Stimulated activated CD4-positive, alpha-beta T cell treated with anti-CD3 and anti-CD28 coated beads, Interleukin-1b, Interleukin-23, amount 100 ng/mL, for 4 hours (primary cell): ENCODE data around the gene ORMDL3.

Experiments used
- DNase-seq, 2 donors: peaks; one replicate each; pipeline ENCODE4 v3.0.0-alpha.2; 2020; ENCODE audit warnings: low read depth in 2 of 2

Gene ORMDL3, protein sequence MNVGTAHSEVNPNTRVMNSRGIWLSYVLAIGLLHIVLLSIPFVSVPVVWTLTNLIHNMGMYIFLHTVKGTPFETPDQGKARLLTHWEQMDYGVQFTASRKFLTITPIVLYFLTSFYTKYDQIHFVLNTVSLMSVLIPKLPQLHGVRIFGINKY

DNA sequence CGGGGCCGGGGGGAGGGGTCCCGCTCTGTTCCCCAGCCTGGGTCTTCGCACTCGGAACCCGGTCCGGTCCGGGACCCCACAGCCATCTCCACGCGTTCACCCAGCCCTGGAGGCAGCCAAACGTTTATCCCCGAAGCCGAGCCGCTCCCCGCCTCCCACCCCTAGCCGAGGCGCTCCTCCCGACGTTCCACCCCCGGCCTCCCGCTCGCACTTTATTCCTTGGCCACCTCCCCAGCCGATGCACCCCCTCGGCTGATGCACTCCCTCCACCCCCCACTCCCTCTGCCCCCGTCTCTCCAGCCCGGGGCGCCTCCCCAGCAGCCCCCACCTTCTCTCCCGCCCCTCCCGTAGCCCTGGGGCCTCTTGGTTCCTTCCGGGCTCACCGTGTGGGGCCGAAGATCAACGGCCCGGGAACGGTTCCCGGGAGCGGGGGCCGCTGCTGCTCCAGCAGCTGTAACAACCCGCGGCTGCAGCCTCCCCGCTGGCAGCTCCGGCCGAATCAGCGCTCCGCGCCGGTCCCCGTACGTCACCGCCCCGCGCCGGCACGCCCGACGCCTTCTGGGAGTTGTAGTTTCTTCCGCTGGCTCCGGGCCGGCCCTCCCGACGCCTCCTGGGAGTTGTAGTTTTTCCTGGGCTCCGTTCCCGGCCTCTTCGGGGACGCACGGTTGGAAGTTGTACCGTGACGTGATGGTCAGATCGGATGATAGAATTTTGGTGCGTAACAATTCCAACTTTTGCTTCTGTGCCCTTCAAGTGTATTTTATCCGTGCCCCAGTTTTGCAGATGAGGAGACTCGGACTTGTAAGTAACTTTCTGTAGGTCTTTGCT is at the start of gene ORMDL3, which contains the start of gene LRRC3C:
Gene ORMDL3, minus strand, starts transcription at position 501 of the 828 bp plus-strand sequence. CDS start 3,398 bp downstream, outside the sequence.
Gene LRRC3C, plus strand, starts transcription at position 632 of the 828 bp plus-strand sequence. CDS start 13,792 bp downstream, outside the sequence.
- DNase-seq: peak; percentile 85 to 86

GRCh38 chr17:39975801-39976200 is 48.4 kb upstream of the ORMDL3 start:
- DNase-seq: no peak

GRCh38 chr17:39974433-39974832 is 47.0 kb upstream of the ORMDL3 start:
- DNase-seq: no peak

GRCh38 chr17:39973496-39973895 is 46.1 kb upstream of the ORMDL3 start:
- no peak for DNase-seq

DNA sequence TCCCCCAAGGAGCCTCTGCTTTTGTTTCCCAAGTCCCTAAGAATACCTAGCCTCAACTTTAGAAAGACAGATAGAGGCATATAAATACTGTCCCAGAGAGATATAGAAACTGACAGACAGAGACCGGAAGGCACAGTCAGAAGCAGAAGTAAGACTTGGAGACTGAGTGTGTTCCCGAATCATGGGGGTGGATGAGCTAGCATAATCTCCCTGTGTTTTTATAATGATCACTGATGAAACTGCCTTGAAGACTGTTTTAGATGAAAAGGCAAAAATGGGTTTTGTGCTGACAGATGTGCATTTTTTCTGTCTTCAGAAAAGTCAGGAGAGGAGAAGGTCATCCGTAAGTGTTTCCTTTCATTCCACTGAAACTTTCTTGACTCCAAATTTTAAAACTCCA is 44.9 kb upstream of the ORMDL3 start:
- no peak for DNase-seq

- DNase-seq: no peak
Measured at GRCh38 chr17:39971076-39971603, 43.7 kb upstream of the ORMDL3 start.

DNA sequence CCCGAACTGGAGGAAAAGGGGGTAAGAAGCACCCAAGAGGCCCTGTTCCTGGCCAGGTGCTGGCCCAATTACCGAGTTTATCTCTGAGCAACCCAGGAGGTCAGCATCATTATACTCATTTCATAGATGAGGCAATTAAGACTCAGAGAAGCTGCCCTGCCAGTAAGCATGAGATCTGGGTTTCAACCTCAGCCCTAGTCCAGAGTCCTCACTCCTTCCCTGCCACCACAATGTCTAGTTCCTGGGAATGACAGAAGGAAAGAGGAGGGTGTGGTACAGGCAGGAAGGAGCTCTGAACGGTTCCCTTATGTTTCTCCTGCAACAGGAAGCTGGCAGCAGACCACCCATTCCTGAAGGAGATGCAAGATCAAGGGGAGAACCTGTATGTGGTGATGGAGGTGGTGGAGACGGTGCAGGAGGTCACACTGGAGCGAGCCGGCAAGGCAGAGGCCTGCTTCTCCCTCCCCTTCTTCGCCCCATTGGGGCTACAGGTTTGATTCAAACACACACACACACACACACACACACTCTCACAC is 42.8 kb upstream of the ORMDL3 start:
- no peak for DNase-seq

- DNase-seq: no peak
Measured at GRCh38 chr17:39969375-39969774, 42.0 kb upstream of the ORMDL3 start.

- no peak for DNase-seq
Measured at GRCh38 chr17:39968761-39969160, 41.4 kb upstream of the ORMDL3 start.

DNA sequence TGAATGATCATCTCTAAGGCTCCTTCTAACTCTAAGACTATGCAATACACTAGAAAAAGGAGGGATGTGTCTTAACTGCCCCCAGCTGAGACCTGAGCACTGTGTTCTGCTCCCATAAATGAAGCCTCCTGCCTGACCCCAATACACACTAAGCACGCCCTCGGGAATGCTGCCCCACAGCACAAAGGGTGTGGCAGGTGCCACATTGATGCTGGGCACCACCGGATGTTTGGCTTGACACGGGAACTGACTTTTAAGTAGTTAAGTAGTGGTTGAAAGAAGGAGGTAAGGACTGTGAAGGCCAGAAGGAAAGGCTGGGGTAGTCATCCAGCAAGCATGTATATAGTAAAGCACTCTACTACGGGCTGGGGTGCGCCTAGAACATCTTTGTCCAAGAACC is 39.4 kb upstream of the ORMDL3 start:
- DNase-seq: no peak

GRCh38 chr17:39965017-39965699 is 37.8 kb upstream of the ORMDL3 start:
- no peak for DNase-seq

GRCh38 chr17:39963829-39964228 is 36.4 kb upstream of the ORMDL3 start:
- peak in 1 of 2 donors; percentile 41 for DNase-seq

DNA sequence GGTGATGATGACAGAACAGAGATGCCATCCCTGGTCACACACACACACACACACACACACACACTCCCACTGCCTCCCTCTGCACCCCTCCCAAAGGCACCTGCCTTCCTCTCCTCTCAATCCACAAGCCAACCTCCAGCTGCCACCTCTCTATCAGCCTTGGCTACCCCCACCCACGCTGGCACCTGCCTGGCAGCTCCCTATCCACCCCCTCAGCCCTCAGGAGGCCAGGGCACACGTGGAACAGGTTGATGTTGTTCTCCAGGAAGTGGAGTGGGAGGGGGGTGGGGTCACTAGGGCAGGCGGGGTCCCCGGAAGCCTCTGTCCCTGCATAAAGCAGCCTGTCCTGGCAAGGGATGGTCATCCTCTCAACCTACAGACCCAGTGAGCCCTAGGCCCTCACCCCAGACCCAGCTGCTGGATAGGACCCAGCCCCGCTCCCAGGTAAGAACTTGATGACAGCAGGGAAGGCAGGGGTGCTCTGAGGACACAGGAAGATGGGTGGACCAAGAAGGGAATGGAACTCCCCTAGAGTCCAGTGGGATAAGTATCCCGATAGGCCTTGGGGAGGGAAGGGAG is 35.3 kb upstream of the ORMDL3 start, which contains the start of gene GSDMA:
Gene GSDMA, plus strand, starts transcription at position 363 of the 579 bp plus-strand sequence. CDS start 2,684 bp downstream, outside the sequence.
- no peak for DNase-seq

- DNase-seq: no peak
Measured at GRCh38 chr17:39960524-39961041, 33.2 kb upstream of the ORMDL3 start.

DNA sequence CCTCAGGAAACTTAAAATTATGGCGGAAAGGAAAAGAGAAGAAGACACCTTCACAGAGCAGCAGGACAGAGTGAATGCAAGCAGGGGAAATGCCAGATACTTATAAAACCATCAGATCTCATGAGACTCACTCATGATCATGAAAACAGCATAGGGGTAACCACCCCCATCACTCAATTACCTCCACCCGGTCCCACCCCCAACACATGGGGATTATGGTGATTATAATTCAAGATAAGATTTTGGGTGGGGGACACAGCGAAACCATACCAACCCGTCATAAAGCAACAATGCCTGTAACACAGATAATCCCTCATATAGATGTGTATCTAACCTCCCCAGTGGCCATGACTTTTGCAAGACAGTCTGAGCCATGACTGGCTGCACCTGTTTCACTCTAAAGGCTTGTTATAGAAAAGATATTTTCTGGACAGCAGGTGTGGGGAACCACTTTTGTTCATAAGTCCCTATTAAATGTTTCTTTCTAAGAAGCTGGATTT is 28.4 kb upstream of the ORMDL3 start:
- DNase-seq: no peak

GRCh38 chr17:39954876-39955275 is 27.5 kb upstream of the ORMDL3 start:
- DNase-seq: no peak

DNA sequence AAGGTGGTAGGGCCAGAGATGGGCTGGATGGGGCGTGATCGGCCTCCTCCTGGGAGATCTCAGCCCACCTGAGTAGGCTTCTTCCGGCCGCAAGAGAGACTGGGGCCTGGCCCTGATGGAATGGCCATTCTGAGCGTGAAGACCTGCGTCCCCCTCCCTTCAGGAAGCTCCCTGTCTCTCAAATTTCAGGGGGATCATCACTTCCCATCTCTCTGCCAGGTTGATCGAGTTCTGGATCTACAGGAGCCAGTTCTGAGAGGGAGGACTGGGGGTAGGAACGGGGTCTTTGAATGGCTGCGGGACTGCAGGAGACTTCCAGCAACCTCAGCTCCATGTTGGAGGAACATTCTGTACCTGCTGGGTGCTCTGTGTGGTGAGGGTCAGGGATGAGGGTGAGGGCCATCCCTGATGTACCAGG is 26.1 kb upstream of the ORMDL3 start:
- no peak for DNase-seq

GRCh38 chr17:39952680-39953470 is 25.5 kb upstream of the ORMDL3 start:
- DNase-seq: peak; percentile 87 to 96

- DNase-seq: no peak
Measured at GRCh38 chr17:39951924-39952679, 24.7 kb upstream of the ORMDL3 start.
